Loucy (cell line): ENCODE data around the gene MACROH2A1.

Experiments used
- CTCF ChIP-seq: fragments of 200-600 bp; sonication (generic); conservative IDR thresholded peaks from 2 replicates; pipeline ENCODE4 v1.5.1; 2014; ENCODE audit warnings: mild to moderate bottlenecking, antibody characterized with exemption, low read length
- EZH2phosphoT487 ChIP-seq: fragments of 200-600 bp; IDR thresholded peaks from 2 replicates; pipeline ENCODE4 v1.6.1; 2018; ENCODE audit warnings: antibody characterized with exemption, mild to moderate bottlenecking, moderate library complexity, borderline replicate concordance

GRCh38 chr5:135434591-135435466 lies 35.8 kb upstream of the MACROH2A1 start:
- TF ChIP-seq CTCF, result no peak
- no peak for TF ChIP-seq EZH2phosphoT487
